Loucy (cell line): ENCODE measurements around the gene KDM4B.

Source experiments
- H2AFZ ChIP-seq: fragments of 200-600 bp; sonication (generic); 2 replicates; pipeline ENCODE4 v1.6.0; 2016; ENCODE audit warnings: antibody characterized with exemption, mild to moderate bottlenecking, low read length, moderate library complexity
- H3F3A ChIP-seq: fragments of 200-600 bp; 2 replicates; pipeline ENCODE4 v1.6.0; 2016; ENCODE audit warnings: antibody characterized with exemption, low read depth, mild to moderate bottlenecking
- H3K27me3 ChIP-seq: fragments of 200-600 bp; sonication (generic); 2 replicates; pipeline ENCODE4 v1.6.1; 2014; ENCODE audit warnings: low read length, mild to moderate bottlenecking; ENCODE audit not compliant: insufficient read depth, poor library complexity, severe bottlenecking
- H3K36me3 ChIP-seq: fragments of 200-600 bp; sonication (generic); 2 replicates; pipeline ENCODE4 v1.6.1; 2016; ENCODE audit warnings: low read length; ENCODE audit not compliant: insufficient read depth
- H3K4me1 ChIP-seq: fragments of 200-600 bp; sonication (generic); 2 replicates; pipeline ENCODE4 v1.5.1; 2014; ENCODE audit warnings: low read length, mild to moderate bottlenecking; ENCODE audit not compliant: insufficient read depth, poor library complexity, severe bottlenecking
- H3K4me2 ChIP-seq: fragments of 200-600 bp; sonication (generic); 2 replicates; pipeline ENCODE4 v1.6.0; 2014; ENCODE audit warnings: antibody characterized with exemption, low read length, low read depth, mild to moderate bottlenecking; ENCODE audit not compliant: poor library complexity, severe bottlenecking
- H3K4me3 ChIP-seq: fragments of 200-600 bp; sonication (generic); 2 replicates; pipeline ENCODE4 v1.5.1; 2014; ENCODE audit warnings: low read length, mild to moderate bottlenecking, mixed read lengths; ENCODE audit not compliant: poor library complexity, severe bottlenecking
- H3K79me2 ChIP-seq: fragments of 200-600 bp; sonication (generic); 2 replicates; pipeline ENCODE4 v1.6.1; 2014; ENCODE audit warnings: low read length; ENCODE audit not compliant: insufficient read depth
- H3K9ac ChIP-seq: fragments of 200-600 bp; sonication (generic); 2 replicates; pipeline ENCODE4 v1.6.0; 2014; ENCODE audit warnings: mild to moderate bottlenecking, low read depth, low read length, moderate library complexity; ENCODE audit not compliant: poor library complexity, severe bottlenecking
- H3K9me2 ChIP-seq: fragments of 200-600 bp; sonication (generic); replicated peaks from 2 replicates; pipeline ENCODE4 v1.6.1; 2016; ENCODE audit warnings: low read depth, low read length, mixed read lengths
- H3K9me3 ChIP-seq: fragments of 200-600 bp; sonication (generic); 2 replicates; pipeline ENCODE4 v1.6.1; 2014; ENCODE audit warnings: mild to moderate bottlenecking, antibody characterized with exemption, low read length, low read depth; ENCODE audit not compliant: insufficient read depth
- H4K20me1 ChIP-seq: fragments of 200-600 bp; sonication (generic); 2 replicates; pipeline ENCODE4 v1.6.0; 2014; ENCODE audit warnings: antibody characterized with exemption, low read length, mild to moderate bottlenecking; ENCODE audit not compliant: insufficient read depth, poor library complexity, severe bottlenecking
- CTCF ChIP-seq: fragments of 200-600 bp; sonication (generic); conservative IDR thresholded peaks from 2 replicates; pipeline ENCODE4 v1.5.1; 2014; ENCODE audit warnings: mild to moderate bottlenecking, antibody characterized with exemption, low read length
- EZH2phosphoT487 ChIP-seq: fragments of 200-600 bp; IDR thresholded peaks from 2 replicates; pipeline ENCODE4 v1.6.1; 2018; ENCODE audit warnings: antibody characterized with exemption, mild to moderate bottlenecking, moderate library complexity, borderline replicate concordance

Gene KDM4B

GRCh38 chr19:5171711-5172110 is 202.8 kb downstream of the KDM4B start:
- Histone ChIP-seq H3F3A (no peaks in the 10 kb centered on the region), H3K4me1 (no peaks in the 10 kb centered on the region), H3K4me2 (no peak overlapping the region), H3K4me3 (no peak overlapping the region), H3K79me2 (no peaks in the 10 kb centered on the region), H3K36me3 (no peaks in the 10 kb centered on the region), H3K27me3 (no peaks in the 10 kb centered on the region), H3K9me3 (no peaks in the 10 kb centered on the region), H3K9ac (no peak overlapping the region), H2AFZ (no peak overlapping the region), H4K20me1 (no peaks in the 10 kb centered on the region), H3K9me2 (no peaks in the 10 kb centered on the region)
- TF ChIP-seq CTCF (no peak), EZH2phosphoT487 (no peak)

- Histone ChIP-seq H3K4me1 (no peaks in the 10 kb centered on the region), H3K9me2 (no peaks in the 10 kb centered on the region), H3K27me3 (no peaks in the 10 kb centered on the region), H4K20me1 (no peaks in the 10 kb centered on the region), H3K79me2 (no peaks in the 10 kb centered on the region), H3K36me3 (no peaks in the 10 kb centered on the region), H2AFZ (no peak overlapping the region), H3F3A (no peaks in the 10 kb centered on the region), H3K9me3 (no peaks in the 10 kb centered on the region), H3K4me2 (no peak overlapping the region), H3K9ac (no peak overlapping the region), H3K4me3 (no peak overlapping the region)
- TF ChIP-seq CTCF: no peak
- TF ChIP-seq EZH2phosphoT487: no peak
Observed at GRCh38 chr19:5172859-5173630, 204.1 kb downstream of the KDM4B start.

GRCh38 chr19:5173993-5174392 is 205.1 kb downstream of the KDM4B start:
- no peaks in the 10 kb centered on the region for H3K4me1 ChIP-seq
- no peak overlapping the region for H2AFZ ChIP-seq
- H3K27me3 ChIP-seq: no peaks in the 10 kb centered on the region

More at GRCh38 chr19:5173993-5174392, 205.1 kb downstream of the KDM4B start:
- Histone ChIP-seq H3K79me2 (no peaks in the 10 kb centered on the region), H3K4me3 (no peak overlapping the region), H3K9me3 (no peaks in the 10 kb centered on the region), H3K9ac (no peak overlapping the region), H3F3A (no peaks in the 10 kb centered on the region), H3K36me3 (no peaks in the 10 kb centered on the region), H3K4me2 (no peak overlapping the region), H4K20me1 (no peaks in the 10 kb centered on the region), H3K9me2 (no peaks in the 10 kb centered on the region)
- TF ChIP-seq CTCF: no peak
- no peak for TF ChIP-seq EZH2phosphoT487
